ENCODE measurements around the gene DOK5. TPM values are rescaled to one million over a fixed set of nuclear protein-coding genes. Genes with fewer than 3 reads are reported as not detected.

The DOK5 gene
- polyA plus RNA-seq, 1 donor, result 3.0 TPM

- no peak overlapping the region for H3K27ac ChIP-seq (ENCODE audit: low read length)
- H3K27me3 ChIP-seq (ENCODE audit: control insufficient read depth, insufficient read depth, low read length), result no peaks in the 10 kb centered on the region
- no peaks in the 10 kb centered on the region for H3K4me1 ChIP-seq (ENCODE audit: control insufficient read depth, insufficient read depth, low read length)
- no peak overlapping the region for H3K4me3 ChIP-seq (ENCODE audit: low read length)
- no peak for DNase-seq
- WGBS (ENCODE audit: insufficient coverage, low lambda C conversion rate), result no CpG with 5 or more reads among the region's 6 CpGs
- no peaks in the 10 kb centered on the region for H3K36me3 ChIP-seq (ENCODE audit: control insufficient read depth, insufficient read depth, low read length)
- no peaks in the 10 kb centered on the region for H3K9me3 ChIP-seq (ENCODE audit: control insufficient read depth, low read depth, low read length)
Measured at GRCh38 chr20:54573838-54574237, 98.4 kb downstream of the DOK5 start.

DNA sequence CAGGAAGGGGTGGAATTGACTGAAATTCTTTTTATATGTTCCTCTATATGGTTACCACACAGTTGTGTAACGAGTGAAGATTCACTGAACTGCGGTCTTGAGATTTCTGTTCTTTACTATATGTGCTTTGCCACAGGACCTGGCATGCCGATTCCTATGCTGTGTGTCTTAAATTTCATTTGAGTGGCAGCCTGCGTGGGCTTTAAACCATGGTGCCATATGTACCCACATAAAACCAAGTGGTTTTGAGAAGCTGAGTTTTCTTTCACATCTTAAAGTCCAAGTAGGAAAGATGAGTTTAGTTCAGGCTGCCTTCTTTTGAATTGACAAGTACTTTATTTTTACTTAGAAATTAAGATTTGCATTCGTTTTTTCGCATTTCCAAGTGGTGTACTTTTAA lies 101.1 kb downstream of the DOK5 start:
- H3K36me3 ChIP-seq (ENCODE audit: control insufficient read depth, insufficient read depth, low read length), result no peaks in the 10 kb centered on the region
- no peaks in the 10 kb centered on the region for H3K9me3 ChIP-seq (ENCODE audit: control insufficient read depth, low read depth, low read length)
- 93% methylated on average over 2 of the region's 6 CpGs for WGBS (ENCODE audit: insufficient coverage, low lambda C conversion rate)
- no peaks in the 10 kb centered on the region for H3K27me3 ChIP-seq (ENCODE audit: control insufficient read depth, insufficient read depth, low read length)
- H3K4me3 ChIP-seq (ENCODE audit: low read length), result no peak overlapping the region
- no peak overlapping the region for H3K27ac ChIP-seq (ENCODE audit: low read length)
- DNase-seq, result no peak
- no peaks in the 10 kb centered on the region for H3K4me1 ChIP-seq (ENCODE audit: control insufficient read depth, insufficient read depth, low read length)

- no peak for DNase-seq
- Histone ChIP-seq H3K4me3 (ENCODE audit: low read length) (no peak overlapping the region), H3K9me3 (ENCODE audit: control insufficient read depth, low read depth, low read length) (no peaks in the 10 kb centered on the region), H3K27ac (ENCODE audit: low read length) (no peak overlapping the region), H3K36me3 (ENCODE audit: control insufficient read depth, insufficient read depth, low read length) (no peaks in the 10 kb centered on the region), H3K4me1 (ENCODE audit: control insufficient read depth, insufficient read depth, low read length) (no peaks in the 10 kb centered on the region), H3K27me3 (ENCODE audit: control insufficient read depth, insufficient read depth, low read length) (no peaks in the 10 kb centered on the region)
Measured at GRCh38 chr20:54577637-54578036, 102.2 kb downstream of the DOK5 start.

GRCh38 chr20:54585217-54585616 lies 109.8 kb downstream of the DOK5 start:
- Histone ChIP-seq H3K4me1 (ENCODE audit: control insufficient read depth, insufficient read depth, low read length) (no peaks in the 10 kb centered on the region), H3K27me3 (ENCODE audit: control insufficient read depth, insufficient read depth, low read length) (no peaks in the 10 kb centered on the region), H3K36me3 (ENCODE audit: control insufficient read depth, insufficient read depth, low read length) (no peaks in the 10 kb centered on the region), H3K4me3 (ENCODE audit: low read length) (no peak overlapping the region), H3K9me3 (ENCODE audit: control insufficient read depth, low read depth, low read length) (no peaks in the 10 kb centered on the region), H3K27ac (ENCODE audit: low read length) (no peak overlapping the region)
- WGBS (ENCODE audit: insufficient coverage, low lambda C conversion rate), result no CpG with 5 or more reads among the region's 3 CpGs
- DNase-seq, result no peak

DNA sequence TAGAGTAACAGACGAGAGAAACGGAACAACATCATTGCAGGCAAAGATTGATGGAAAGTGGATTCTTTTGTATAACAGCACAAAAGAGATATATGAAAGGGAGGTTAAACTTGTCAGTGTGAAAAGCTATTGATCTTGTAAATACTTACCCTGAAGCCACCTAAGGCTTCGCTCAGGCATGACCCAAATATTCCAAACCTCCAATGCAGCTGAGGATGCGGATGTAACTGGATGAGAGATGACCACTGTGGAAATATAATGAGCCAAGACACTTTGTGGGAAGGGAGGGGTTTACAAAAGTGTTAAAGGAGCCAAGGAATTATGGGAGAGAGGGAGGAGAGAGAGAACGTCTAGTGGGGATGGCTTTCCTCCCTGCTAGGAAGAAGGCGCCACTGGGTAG lies 112.0 kb downstream of the DOK5 start:
- H3K9me3 ChIP-seq (ENCODE audit: control insufficient read depth, low read depth, low read length), result no peaks in the 10 kb centered on the region
- no peaks in the 10 kb centered on the region for H3K4me1 ChIP-seq (ENCODE audit: control insufficient read depth, insufficient read depth, low read length)
- no peak overlapping the region for H3K4me3 ChIP-seq (ENCODE audit: low read length)
- no peak for DNase-seq
- no peak overlapping the region for H3K27ac ChIP-seq (ENCODE audit: low read length)
- no peaks in the 10 kb centered on the region for H3K27me3 ChIP-seq (ENCODE audit: control insufficient read depth, insufficient read depth, low read length)
- no peaks in the 10 kb centered on the region for H3K36me3 ChIP-seq (ENCODE audit: control insufficient read depth, insufficient read depth, low read length)
- WGBS (ENCODE audit: insufficient coverage, low lambda C conversion rate), result 88% methylated on average over 3 of the region's 6 CpGs

DNA sequence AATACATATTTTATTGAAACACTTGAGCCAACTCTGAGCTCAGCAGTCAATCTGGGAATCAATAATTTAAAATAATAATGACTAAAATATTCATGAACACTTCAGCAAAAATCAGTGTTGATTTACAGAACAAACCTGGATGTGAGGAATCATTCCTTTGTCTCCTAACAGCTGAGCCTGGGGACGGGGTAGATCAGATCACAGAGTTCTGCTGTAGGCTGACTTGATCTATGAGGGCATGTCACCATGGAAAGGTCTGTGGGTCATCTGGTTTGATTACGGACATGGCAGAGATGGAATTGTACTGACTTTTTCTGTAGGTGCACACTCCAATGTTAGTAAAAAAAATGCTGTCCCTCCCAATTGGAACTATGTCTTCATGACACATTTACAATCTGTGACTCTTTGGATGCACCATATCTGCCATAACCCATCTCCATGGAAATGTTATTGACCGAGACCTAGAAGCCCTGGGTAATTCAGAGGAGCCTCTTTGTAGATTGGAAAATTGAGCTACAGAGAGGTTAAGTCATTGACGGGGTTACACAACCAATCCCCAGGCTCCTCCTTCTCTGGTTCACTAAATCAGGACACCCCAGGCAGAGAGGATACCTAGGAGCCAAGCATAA lies 114.1 kb downstream of the DOK5 start:
- no peaks in the 10 kb centered on the region for H3K27me3 ChIP-seq (ENCODE audit: control insufficient read depth, insufficient read depth, low read length)
- DNase-seq, result no peak
- H3K9me3 ChIP-seq (ENCODE audit: control insufficient read depth, low read depth, low read length), result no peaks in the 10 kb centered on the region
- no peak overlapping the region for H3K4me3 ChIP-seq (ENCODE audit: low read length)
- no peaks in the 10 kb centered on the region for H3K36me3 ChIP-seq (ENCODE audit: control insufficient read depth, insufficient read depth, low read length)
- 83% methylated on average over 1 of the region's 4 CpGs for WGBS (ENCODE audit: insufficient coverage, low lambda C conversion rate)
- H3K4me1 ChIP-seq (ENCODE audit: control insufficient read depth, insufficient read depth, low read length), result no peaks in the 10 kb centered on the region
- no peak overlapping the region for H3K27ac ChIP-seq (ENCODE audit: low read length)

DNA sequence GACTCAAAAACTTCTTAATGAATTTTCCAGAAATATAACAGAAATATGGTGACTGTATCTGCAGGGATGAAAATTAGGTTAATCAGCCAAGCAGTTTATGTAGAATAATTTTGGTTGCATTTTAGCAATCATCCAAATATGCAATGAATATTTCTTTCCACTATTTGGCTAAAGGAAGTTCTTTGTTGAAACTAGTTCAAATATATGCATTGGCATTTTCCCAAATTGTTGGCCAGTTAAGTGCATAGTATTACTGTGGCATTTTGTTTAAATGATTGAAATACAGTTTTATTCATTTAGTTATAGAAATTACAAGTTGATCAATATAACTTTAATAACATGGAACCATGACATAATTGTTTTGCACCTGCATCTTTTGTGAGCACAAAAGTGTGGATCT lies 115.5 kb downstream of the DOK5 start:
- DNase-seq, result no peak
- Histone ChIP-seq H3K27ac (ENCODE audit: low read length) (no peak overlapping the region), H3K9me3 (ENCODE audit: control insufficient read depth, low read depth, low read length) (no peaks in the 10 kb centered on the region), H3K4me3 (ENCODE audit: low read length) (no peak overlapping the region), H3K36me3 (ENCODE audit: control insufficient read depth, insufficient read depth, low read length) (no peaks in the 10 kb centered on the region), H3K27me3 (ENCODE audit: control insufficient read depth, insufficient read depth, low read length) (no peaks in the 10 kb centered on the region), H3K4me1 (ENCODE audit: control insufficient read depth, insufficient read depth, low read length) (no peaks in the 10 kb centered on the region)

DNA sequence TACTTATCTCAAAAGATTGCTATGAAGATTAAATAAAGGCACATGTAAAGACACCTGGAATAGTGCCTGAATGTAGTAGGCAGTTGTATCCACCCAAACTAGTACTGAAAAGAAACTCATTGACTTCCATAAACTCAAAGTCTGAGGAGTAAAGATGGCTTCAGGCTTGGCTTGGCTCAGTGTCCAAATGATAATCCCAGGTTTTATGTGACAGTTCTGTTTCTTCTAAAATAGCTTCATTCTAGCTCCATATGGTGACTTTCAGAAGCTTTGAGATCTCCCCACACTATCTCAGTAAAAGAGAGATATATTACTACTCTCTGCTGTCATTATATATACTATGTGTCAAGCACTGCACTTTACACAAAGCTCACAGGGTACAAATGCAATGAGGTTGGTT lies 121.3 kb downstream of the DOK5 start:
- H3K27me3 ChIP-seq (ENCODE audit: control insufficient read depth, insufficient read depth, low read length), result no peaks in the 10 kb centered on the region
- H3K36me3 ChIP-seq (ENCODE audit: control insufficient read depth, insufficient read depth, low read length), result no peaks in the 10 kb centered on the region
- DNase-seq, result no peak
- H3K4me3 ChIP-seq (ENCODE audit: low read length), result no peak overlapping the region
- H3K9me3 ChIP-seq (ENCODE audit: control insufficient read depth, low read depth, low read length), result no peaks in the 10 kb centered on the region
- H3K4me1 ChIP-seq (ENCODE audit: control insufficient read depth, insufficient read depth, low read length), result no peaks in the 10 kb centered on the region
- H3K27ac ChIP-seq (ENCODE audit: low read length), result no peak overlapping the region

- H3K9me3 ChIP-seq (ENCODE audit: control insufficient read depth, low read depth, low read length), result no peaks in the 10 kb centered on the region
- WGBS (ENCODE audit: insufficient coverage, low lambda C conversion rate), result no CpG with 5 or more reads among the region's 5 CpGs
- DNase-seq, result no peak
- H3K27ac ChIP-seq (ENCODE audit: low read length), result no peak overlapping the region
- H3K4me1 ChIP-seq (ENCODE audit: control insufficient read depth, insufficient read depth, low read length), result no peaks in the 10 kb centered on the region
- no peaks in the 10 kb centered on the region for H3K36me3 ChIP-seq (ENCODE audit: control insufficient read depth, insufficient read depth, low read length)
- no peaks in the 10 kb centered on the region for H3K27me3 ChIP-seq (ENCODE audit: control insufficient read depth, insufficient read depth, low read length)
- H3K4me3 ChIP-seq (ENCODE audit: low read length), result no peak overlapping the region
Measured at GRCh38 chr20:54598352-54598751, 123.0 kb downstream of the DOK5 start.

GRCh38 chr20:54600634-54601033 lies 125.2 kb downstream of the DOK5 start:
- no peak overlapping the region for H3K4me3 ChIP-seq (ENCODE audit: low read length)
- H3K36me3 ChIP-seq (ENCODE audit: control insufficient read depth, insufficient read depth, low read length), result no peaks in the 10 kb centered on the region
- H3K9me3 ChIP-seq (ENCODE audit: control insufficient read depth, low read depth, low read length), result no peaks in the 10 kb centered on the region
- no peaks in the 10 kb centered on the region for H3K4me1 ChIP-seq (ENCODE audit: control insufficient read depth, insufficient read depth, low read length)
- no peaks in the 10 kb centered on the region for H3K27me3 ChIP-seq (ENCODE audit: control insufficient read depth, insufficient read depth, low read length)
- no peak overlapping the region for H3K27ac ChIP-seq (ENCODE audit: low read length)
- WGBS (ENCODE audit: insufficient coverage, low lambda C conversion rate), result no CpG with 5 or more reads among the region's 3 CpGs
- no peak for DNase-seq

GRCh38 chr20:54601831-54602515 lies 126.6 kb downstream of the DOK5 start:
- H3K4me3 ChIP-seq (ENCODE audit: low read length), result no peak overlapping the region
- no peaks in the 10 kb centered on the region for H3K4me1 ChIP-seq (ENCODE audit: control insufficient read depth, insufficient read depth, low read length)
- no peak overlapping the region for H3K27ac ChIP-seq (ENCODE audit: low read length)
- 100% methylated on average over 4 of the region's 10 CpGs for WGBS (ENCODE audit: insufficient coverage, low lambda C conversion rate)
- no peaks in the 10 kb centered on the region for H3K9me3 ChIP-seq (ENCODE audit: control insufficient read depth, low read depth, low read length)
- no peaks in the 10 kb centered on the region for H3K27me3 ChIP-seq (ENCODE audit: control insufficient read depth, insufficient read depth, low read length)
- H3K36me3 ChIP-seq (ENCODE audit: control insufficient read depth, insufficient read depth, low read length), result no peaks in the 10 kb centered on the region
- no peak for DNase-seq
